ENCODE results near the gene ZDHHC6.
"Not testable (repeated sequence)": the region's sequence is repeated elsewhere in the genome, so short reads cannot be mapped to it uniquely, and the experiment has no call there.

ZDHHC6 gene

DNA sequence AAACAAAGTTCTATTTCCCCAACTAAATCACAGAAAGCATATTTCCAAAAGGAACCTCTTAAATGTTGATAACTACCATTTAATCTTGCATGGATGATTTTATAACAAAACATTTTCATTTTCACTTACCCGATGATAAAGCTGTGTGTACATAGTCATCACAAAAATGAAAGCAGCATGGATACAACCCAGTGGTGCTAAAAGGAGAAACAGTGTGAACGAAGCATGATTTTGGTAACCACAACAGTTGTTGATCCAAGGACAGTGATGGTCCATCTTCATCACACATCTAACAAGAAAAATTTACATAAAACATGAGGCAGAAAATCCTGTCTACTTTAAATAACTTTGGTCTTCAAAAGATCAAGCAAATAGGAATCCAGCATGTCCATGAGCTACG, 4.7 kb downstream of the ZDHHC6 start:
- no peak for DNase-seq (ENCODE audit: low spot score)

DNA sequence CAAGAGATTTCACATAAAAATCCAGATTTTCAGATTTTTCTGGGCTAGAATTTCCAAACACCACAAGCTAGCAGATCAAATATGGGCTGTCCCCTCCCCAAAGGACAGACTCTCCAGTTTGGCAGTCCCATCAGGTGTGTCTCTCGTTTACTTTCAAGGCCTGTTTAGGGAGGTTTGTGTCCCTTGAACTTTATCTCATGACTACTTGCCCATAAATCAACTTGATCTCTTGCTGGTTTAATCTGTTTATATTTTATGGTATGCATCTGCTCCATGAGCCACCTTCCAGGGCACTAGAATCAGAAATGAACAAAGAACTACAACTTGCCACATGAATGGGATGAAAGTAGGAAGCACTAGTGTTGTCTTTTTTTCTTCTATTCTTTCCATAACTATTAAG, 5.2 kb downstream of the ZDHHC6 start:
- DNase-seq (ENCODE audit: low spot score) = no peak

DNA sequence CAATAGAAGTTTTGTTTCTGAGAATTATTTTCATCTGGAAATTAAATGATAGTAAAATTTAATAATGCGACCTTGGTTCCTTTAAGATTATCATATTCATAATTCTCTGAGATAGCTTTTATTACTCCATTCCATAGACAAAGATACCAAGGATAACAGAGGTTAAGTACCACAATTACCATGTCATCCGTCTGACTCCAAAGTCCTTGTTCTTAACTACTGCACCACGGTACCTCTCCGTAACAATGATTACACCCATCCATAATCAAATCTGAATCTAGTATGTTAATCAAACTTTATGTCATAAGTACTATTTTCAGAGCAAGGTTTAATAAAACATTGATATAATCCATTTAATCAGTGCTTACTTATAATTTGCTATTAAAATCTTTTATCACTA, 8.4 kb downstream of the ZDHHC6 start:
- no peak for DNase-seq (ENCODE audit: low spot score)

DNA sequence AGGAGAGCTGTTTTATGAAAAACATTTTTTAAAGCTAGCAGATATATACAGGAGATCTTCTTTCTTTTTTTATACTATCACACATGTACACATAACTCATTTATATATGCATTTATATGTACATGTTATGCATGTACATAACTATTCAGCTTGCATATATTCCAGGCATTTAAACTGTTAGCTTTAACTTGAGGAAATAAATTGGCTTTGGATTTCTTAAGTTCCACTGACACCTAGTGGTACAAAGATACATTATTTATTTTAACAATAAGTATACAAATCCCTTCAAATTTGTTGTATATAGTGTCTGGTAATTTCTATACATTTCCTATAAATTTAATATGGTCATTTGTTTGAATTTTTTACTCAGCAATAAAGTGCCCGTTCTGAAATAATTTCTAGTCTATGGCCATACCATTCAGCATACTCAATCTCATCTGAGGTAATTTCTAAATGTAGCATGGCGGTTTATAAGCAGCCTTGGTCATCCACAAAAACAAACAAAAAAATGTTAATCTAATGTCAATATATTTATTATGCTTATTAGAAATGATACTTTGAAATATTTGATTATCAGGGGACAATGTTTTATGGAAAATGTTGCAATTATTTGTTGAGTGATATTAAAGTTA, 11.6 kb downstream of the ZDHHC6 start:
- peak; percentile 3 for DNase-seq (ENCODE audit: low spot score)

DNA sequence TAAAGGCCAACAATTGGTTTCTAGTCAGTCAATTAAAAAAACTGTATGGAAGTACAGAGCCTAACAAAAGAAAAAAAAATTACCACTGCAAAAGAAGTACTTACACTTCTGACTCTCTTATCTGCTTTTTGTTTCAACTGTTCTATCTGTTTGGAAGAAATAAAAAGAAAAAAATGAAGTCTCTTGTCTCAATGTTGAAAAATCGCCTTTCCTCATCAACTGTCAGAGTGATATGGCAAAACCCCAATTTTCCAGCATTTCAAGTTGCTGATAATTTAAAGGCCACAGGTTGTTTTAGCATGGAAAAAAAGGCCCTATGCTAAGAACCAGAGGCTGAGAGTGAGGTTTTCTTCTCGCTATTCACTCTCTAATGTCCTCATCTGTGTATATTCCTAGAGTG, 13.6 kb downstream of the ZDHHC6 start:
- DNase-seq (ENCODE audit: low spot score) = no peak

DNA sequence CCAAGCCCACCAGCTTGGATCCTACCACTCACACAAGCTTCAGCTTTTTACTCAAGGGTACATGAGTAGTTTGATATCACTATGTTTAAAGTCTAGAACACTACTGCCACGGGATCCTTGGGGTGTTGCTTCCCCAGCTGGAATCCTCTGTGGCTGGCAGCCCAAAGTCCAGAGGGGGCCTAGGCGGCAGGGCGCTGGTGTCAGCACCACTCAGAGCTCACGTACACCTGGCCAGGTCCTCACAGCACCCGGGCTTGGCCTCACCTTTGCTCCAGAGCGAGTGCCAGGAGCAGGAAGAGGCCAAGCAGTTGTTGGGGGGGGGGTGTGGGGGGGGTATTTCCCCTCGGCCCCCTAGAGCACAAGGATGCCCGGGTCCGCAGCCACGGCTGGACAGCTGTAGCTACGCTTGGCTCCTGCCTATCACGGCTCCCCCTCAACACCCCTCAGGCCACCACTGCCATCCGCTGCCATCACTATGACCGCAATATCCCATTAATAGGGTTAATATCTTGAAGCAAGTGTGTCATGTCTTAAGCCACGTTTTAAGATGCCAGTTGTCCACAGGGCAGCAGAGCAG, 17.0 kb downstream of the ZDHHC6 start:
- DNase-seq (ENCODE audit: low spot score) = no peak

DNA sequence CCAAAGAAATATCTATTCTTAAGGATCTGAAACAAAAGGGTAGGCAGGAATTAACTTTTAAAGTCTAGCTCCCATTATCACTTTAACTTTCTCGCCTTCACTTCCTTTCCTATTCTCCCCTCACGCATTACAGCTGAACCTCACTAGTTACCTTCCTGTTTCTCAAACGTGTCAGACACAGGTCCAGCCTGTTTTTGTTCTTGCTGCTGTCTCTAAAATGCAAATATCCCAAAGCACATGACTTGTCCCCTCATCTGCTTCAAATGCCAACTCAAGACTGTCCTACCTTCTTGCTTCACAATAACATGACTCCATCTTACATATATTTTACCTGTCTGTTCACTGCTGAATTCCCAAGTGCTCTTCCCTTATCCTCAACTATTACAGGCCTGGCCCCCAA, 17.6 kb downstream of the ZDHHC6 start:
- DNase-seq (ENCODE audit: low spot score) = no peak

DNA sequence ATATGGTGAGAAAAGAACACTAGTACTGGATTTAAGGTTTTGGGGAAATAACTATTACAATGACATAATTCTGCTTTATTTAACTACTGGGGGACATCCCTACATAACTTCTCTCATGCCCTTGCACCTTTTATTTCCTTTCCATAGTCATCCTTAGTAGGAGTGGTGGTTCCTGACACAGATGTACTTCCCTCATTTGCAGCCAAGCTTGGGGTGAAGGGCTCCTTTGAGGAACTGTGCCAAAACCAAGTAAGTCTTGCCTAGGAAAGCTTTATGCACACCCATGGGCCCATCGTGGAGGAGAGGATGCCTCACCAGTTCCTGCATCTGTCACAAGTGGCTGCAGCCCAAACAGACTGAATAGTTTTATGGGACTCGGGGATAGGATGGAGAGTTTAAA, 20.6 kb downstream of the ZDHHC6 start:
- no peak for DNase-seq (ENCODE audit: low spot score)

DNA sequence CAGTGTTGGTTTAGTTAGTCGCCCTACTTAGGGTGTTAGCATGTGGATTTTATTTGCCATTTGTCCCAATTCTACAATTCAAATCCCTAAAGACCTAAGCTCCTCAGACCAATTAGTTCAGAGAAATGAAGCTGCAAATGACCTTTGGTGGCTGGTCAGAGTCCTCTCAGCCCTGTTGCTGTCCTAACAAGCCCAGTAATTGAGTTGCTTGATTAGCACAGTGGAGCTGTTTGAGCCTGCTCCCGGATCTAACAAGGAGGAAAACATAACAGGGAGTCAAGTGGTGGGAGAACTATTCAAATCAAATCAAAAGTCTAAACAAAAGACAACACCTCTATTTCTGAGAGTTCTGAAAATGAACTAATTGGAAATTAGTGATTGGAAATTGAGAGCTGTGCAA, 22.1 kb downstream of the ZDHHC6 start:
- no peak for DNase-seq (ENCODE audit: low spot score)

DNA sequence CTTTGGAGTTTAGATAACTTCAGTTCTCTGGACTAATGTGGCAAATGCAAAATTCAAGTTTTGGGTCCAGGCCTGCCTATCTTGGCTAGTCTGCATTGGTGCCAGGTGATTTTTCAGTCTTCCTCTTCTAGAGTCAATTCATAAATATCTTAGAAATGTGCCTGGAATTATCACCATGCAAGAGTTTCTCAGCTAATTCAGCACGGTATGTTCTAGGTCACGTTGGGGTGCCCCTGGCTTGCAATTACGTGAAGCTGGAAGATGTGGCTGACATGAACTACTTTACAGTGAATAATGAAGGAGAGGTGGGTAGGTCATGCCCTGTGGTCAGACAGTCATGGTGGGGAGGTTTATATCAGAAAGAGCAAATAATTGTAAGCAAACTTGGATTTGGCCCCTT, 25.0 kb downstream of the ZDHHC6 start:
- no peak for DNase-seq (ENCODE audit: low spot score)

DNA sequence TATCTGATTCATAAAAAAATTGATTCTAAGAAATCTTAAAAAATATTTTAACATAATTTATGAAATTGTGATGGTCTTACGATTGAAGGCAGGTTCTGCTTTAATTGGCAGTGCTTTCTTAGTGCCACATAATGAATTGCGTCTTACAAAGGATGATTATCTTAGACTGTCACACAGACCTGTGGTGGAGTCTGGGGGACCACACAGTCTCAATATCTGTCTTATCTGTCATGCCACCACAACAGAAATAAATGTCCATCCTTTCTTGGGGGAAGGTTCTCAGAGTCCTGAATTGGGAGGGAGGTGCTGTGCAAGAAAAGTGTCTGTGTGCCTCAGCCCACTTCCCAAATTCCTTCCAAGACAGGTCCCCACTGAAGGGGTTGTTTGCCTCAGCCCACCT, 34.0 kb downstream of the ZDHHC6 start:
- DNase-seq (ENCODE audit: low spot score) = no peak

DNA sequence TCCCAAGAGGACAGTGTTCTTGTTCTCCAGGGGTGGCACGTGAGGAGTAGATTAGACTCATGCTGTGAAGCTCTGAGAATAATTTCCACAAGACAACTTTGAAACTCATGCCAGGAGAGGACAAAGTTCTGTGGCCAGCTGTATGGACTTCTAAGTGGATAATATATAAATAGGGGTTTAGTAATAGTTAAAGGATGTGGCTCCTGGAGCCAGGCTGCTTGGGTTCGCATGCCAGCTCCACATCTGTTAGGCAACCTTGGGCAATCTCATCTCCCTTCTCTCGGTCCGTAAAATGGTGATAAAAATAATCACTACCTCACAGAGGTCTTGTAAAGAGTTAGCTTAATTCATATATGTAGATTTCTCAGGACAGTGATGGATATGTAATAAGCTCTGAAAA, 37.0 kb downstream of the ZDHHC6 start:
- DNase-seq (ENCODE audit: low spot score) = no peak

DNA sequence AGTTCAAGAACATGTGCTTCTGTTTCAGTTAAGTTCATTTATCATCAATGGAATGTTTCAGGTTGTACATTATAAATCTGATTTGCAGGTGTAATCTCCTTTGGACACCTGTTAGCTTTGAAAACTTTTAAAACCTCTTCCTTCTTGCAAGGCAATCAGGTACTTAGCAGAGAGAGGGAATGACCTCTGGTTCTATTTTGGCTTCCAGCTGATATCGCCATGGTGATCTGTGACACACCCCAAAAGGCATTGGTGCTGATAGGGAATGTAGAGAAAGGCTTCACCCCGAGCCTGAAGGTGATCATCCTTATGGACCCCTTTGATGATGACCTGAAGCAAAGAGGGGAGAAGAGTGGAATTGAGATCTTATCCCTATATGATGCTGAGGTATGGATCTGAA, 37.4 kb downstream of the ZDHHC6 start:
- DNase-seq (ENCODE audit: low spot score) = no peak

DNA sequence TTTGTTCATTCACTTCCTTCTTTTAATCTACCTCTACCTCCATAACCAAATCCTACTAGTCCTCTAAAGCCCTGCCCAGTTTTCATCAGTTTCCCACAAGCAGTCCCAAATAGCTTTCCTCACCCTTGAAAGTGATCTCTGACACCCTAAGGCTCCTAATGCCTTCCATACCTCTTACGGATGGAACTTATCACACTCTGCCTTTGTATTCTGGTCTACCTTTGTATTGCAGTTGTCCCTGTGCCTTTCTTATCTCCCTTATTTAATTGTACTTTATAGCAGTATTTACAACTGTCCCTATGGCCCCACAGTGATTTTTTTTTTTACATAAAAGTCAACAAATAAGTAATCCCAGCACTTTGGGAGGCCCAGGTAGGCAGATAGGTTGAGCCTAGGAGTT, 39.0 kb downstream of the ZDHHC6 start:
- DNase-seq (ENCODE audit: low spot score) = no peak

DNA sequence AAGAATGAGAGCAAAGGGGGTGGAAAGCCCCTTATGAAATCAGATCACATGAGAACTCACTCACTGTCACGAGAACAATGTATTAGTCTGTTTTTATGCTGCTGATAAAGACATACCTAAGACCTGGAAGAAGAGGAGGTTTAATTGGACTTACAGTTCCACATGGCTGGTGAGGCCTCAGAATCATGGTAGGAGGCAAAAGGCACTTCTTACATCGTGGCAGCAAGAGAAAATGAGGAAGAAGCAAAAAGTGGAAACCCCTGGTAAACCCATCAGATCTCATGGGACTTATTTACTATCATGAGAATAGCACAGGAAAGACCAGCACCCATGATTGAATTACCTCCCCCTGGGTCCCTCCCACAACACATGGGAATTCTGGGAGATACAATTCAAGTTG, 39.9 kb downstream of the ZDHHC6 start:
- not testable (repeated sequence) for DNase-seq (ENCODE audit: low spot score)

DNA sequence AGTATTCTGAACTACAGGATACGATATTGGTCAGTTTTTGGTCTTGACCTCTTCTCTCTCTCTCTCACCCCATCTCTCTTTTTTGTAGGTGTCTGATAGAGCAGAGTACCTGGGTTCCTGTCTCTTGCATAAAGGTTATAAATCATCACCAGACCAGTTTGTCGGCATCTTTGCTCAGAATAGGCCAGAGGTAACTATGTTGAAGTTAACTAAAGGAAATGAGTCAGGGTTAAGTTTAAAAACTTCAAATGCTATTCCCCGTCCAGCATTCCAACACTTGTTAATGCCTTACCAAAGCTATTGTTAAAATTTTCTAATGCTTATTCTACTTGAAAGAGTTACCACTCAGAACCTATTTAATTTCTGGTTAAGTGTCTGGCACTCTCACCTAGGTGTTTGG, 42.1 kb downstream of the ZDHHC6 start:
- DNase-seq (ENCODE audit: low spot score) = no peak

DNA sequence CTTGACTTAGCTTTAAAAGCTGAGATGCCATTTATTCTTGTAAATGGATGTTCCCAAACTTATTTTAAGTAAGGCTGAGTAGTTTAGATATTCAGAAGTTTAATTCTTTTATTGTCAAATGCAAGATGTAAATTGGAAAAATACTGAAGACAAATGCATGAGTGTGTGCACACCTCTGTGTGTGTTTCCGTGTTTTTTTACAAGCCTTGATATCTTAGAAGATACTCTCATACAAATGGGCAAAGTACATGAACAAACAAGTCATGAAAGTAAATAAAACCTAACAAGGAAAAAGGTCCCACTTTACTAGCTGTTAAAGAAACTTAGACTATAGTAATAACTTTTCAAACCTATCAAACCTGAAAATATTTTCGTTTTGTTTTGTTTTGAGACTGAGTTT, 43.8 kb downstream of the ZDHHC6 start:
- no peak for DNase-seq (ENCODE audit: low spot score)

DNA sequence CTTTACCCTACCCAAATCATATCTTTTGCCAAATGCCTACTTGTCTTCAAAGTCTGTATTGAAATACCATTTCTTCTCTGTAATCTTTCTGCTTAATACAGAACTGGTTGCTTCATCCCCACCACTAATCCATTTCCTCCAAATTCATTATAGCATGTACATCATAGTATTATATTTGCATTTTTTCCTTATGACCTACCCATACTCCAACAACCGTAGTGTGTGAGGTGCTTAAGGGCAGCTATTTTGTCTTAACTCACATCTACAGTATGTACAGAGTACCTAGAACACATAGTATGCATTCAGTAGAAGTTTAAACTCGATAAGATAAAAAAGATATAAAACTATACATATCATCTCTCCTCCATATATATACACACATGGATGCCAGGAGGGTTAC, 49.1 kb downstream of the ZDHHC6 start:
- DNase-seq (ENCODE audit: low spot score) = no peak

DNA sequence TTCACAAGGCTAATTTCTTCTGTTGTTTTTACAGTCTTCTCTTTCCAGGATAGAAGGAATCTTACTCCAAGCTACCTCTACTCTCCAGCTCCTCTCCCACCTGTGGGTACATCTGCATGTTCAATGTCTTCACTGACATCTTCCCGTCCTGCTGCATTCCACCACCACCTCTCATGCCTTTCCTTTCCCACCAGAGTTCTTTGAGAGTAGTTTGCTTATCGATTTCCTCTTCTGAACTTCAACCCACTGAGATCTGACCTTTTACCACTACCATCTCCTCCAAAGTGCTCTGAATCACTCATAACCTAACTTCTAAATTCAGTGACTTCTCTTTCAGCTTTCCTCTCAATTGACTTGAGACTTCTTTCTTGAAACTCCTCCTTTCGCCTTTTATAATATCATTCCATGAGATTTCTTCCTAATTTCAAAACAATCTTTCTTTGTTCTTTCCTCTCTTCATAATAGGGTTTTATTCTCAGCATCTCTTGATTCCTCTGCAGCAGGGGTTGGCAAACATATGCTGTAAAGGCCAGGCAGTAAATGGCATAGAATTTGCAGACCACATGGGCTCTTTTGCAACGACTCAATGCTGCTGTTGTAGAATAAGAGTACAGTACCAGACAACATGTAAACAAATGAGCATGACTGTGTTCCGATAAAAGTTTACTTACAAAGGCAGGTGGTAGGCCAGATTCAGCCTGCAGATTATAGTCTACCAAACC, 50.7 kb downstream of the ZDHHC6 start:
- peak; percentile 28 for DNase-seq (ENCODE audit: low spot score)

DNA sequence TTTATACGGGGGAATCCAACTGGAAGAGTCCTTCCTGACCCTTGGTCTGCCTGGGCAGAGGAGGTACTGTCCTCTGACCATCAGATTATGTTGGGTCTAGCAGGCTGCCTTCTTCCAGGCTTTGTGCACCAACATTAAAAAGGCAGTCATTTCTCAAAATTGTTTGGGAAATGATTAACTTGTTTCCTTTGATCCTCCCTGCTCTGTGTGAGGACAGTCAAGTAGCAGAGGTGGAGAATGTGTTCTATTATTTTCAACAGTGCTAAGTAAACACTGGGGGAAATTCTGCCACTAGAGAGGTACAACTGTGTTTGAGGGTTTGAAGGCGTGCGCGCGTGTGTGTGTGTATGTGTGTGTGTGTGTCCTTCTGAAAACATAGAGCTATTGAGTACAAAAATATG, 52.2 kb downstream of the ZDHHC6 start:
- DNase-seq (ENCODE audit: low spot score) = no peak

DNA sequence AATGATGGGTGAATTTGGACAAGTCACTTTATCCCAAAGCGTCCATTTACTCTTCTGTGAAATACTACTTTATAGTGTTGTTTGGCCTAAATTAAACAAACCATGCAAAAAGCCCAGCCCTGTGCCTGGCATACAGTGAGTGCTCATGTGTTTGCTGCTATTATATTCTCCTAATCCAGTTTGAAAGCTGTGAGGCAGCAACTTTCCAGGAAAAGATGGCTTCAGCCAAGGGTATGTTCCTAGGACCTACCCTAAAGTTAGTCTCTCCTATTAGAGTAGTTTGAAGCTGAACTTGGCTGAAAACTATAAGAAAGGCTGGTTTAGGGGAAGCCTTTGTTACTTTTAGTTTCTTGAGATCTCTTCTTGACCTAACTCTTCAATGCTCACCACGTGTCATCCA, 52.9 kb downstream of the ZDHHC6 start:
- DNase-seq (ENCODE audit: low spot score) = no peak

DNA sequence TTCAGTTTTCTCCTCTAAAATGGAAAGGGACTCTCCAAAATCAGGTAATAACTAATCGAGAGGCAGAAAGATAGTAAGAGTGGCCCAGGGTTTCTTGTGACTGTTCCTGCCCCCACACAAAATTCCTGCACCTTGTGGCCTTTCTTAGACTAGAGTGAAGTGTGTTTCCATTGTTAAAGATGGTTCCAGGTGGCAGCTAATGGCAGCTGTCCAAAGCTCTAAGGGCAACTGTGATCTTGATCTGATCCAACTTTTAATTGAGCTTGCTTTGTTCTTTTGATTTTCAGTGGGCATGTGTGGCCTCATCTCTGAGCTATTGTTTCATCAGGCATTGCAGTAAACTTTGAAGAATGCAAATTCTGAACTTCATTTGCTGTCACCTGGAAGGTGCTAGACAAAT, 53.4 kb downstream of the ZDHHC6 start:
- no peak for DNase-seq (ENCODE audit: low spot score)

DNA sequence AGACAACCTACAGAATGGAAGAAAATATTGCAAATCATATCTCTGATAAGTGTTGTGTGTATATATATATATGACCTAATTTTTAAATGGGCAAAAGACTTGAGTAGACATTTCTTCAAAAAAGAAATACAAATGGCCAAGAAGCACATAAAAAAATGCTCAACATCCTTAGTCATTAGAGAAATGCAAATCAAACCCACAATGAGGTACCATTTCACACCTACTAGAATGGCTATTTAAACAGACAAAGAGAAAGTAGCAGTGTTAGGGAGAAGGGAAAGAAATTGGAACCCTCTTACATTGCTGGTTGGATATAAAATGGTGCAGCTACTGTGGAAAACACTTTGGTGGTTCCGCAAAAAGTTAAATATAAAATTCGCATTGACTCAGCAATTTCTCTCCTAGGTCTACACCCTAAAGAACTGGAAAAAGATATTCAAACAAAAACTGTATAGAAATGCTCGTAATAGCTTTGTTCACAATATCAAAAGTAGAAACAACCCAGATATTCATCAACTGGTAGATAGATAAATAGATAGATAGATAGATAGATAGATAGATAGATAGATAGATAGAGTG, 56.5 kb downstream of the ZDHHC6 start:
- no peak for DNase-seq (ENCODE audit: low spot score)

Measured in COLO829 (cell line).